Measurements from ENCODE around the gene PRLR.

Gene PRLR

DNA sequence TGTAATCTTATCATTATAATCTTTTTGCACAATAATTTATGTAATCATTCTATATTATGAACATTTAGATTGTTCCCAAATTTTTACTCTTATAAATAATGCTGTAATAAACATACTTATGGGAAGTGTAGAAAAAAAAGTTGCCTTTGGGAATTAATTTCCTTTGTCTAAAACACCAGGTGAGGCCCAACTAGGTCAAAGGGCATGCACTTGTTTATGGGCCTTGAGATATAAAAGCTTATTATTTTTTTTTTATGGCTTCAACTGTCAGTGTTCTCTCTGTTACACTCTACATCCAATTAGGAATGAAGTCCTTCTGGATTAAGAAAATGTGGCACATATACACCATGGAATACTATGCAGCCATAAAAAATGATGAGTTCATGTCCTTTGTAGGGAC, 6.5 kb upstream of the PRLR start:
- no peak for DNase-seq (ENCODE audit: low read depth in 2 of 2, low spot score in 1 of 2)

DNA sequence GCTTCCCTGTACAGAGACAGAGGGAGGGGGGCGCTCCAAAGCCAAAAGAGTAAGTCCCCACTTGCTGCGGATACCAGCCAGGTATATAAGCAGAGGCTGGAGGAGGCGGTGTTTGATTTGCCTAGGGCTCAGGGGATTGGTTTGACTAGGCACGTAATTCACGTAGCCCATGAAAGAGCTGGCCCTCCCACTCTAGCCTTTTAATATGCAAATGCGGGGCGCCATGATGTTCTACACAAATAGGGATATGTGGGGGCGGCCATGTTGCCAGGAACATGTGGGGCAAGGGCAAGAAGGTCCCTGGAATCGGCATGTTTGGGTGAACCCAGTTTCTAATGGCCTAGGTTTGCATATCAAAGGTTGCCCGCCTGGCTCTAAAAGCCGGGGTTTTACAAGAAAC, 3.3 kb upstream of the PRLR start:
- DNase-seq (ENCODE audit: low read depth in 2 of 2, low spot score in 1 of 2) = no peak

DNA sequence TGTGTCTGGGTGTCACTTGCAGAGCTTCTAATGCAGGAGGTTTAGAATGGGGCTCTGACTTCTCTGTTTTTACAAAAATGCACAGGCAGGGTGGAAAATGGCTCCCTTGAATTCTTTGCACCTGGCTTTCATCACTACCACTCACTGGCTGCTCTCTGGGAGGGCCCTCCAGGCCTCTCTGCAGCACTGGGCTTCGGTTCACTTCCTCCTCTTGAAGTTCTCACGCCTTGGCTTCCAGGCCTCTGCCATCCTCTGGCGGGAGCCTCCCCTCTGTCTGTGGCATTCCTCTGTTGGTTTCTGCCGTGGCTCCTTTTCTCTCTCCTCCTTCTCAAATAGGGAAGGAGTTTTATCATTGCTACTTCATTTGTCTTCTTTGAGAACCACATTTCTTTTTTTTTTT, 2.8 kb upstream of the PRLR start:
- no peak for DNase-seq (ENCODE audit: low read depth in 2 of 2, low spot score in 1 of 2)

DNA sequence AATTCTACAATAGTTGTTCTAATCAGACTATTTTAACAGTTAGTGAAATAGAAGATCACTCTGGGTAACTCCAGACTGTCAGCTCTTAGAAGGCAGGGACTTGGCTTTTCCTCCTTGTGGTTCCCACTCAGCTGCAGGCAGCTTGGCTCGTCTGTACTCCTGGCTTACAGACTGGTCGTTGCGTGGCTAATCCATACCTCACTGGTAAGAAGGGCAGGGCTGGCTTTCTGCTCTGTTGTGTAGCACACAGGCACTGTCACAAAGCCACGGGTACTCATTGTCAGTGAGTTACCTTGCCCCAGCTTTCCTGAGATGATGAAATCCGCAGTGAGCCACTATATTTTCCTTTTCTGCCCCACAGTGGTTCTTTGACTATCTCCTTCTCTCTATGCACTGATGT, 1.8 kb upstream of the PRLR start:
- no peak for DNase-seq (ENCODE audit: low read depth in 2 of 2, low spot score in 1 of 2)

DNA sequence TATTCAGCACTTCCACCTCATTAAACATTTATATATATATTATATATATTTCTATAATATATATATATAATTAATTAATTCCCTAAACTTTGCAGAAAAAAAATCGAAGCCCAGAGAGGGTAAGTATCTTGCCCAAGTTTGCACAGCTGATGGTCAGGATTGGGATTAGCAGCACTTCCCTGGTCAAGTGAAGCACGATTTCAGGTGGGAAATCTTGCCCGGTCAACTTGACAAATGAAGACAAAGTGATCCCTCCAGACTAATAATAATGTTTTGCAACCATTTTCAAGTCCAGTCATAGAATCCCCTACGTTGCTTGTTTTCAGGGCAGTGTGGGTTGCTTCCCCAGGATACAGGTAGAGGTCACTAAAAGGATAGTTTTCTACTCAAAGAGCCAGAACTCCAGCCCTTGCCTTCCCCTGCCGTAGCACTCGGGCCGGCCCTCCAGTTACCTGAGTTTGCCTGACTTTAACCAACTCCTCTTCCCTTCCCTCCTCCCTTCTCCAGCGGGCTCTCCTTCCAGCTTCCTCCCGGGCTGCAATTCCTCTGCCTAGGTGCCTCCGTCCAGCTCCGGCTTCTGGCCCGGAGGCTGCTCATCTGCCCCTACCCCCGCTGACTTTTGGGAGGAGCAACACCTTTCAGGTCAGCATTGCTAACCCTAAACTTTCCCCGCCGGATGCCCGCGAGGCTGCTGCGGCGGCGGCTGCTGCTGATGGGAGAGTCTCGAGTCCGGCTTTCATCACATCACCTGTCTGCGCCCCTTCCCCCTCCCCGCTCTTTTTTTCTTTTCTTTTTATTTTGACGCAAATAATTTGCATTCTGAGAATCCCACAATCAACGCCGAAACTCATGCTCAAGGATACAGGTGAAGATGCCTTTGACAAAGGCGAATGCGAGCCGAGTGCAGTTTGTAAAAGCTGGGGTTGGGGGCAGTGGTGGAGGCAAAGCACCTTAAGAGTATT, 930 bp downstream of the PRLR start:
- no peak for DNase-seq (ENCODE audit: low read depth in 2 of 2, low spot score in 1 of 2)

DNA sequence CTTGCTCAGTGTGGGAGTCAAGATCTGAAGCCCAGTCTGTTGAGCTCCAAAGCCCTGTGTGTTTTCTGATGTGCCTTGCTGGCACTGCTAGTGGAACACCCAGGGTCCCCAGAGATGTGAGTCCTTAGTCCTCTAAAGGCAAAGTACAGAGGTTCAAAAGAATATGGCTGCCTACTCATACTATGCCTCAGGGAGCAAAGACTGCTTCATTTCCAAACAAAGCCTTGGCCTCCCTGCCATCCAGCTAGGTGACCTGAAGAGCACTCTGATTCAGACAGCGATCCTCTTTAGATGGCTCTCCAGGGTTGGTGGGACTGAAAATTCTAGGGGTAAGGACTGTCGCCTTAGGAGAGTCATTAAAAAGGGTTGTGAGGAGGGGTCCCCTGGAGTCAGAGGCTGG, 2.0 kb downstream of the PRLR start:
- DNase-seq (ENCODE audit: low read depth in 2 of 2, low spot score in 1 of 2) = no peak

DNA sequence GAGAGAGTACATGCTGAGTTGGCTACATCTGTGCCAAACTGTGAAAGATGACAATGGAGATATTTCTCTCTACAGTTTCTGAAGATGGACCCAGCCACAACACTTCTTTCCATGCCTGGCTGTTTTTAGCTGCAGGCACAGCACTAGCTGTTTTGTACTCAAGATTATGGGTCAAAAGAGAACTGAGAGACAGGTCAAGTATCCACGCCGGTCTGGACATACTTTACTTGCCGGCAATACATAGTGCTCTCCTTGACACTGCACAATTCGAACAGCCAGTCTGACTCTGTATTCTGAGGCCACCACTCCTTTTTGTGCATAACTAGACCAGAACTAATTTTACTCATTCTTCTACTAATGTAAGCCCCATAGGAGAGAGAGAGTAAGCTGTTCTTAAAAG, 2.6 kb downstream of the PRLR start:
- DNase-seq (ENCODE audit: low read depth in 2 of 2, low spot score in 1 of 2) = no peak

DNA sequence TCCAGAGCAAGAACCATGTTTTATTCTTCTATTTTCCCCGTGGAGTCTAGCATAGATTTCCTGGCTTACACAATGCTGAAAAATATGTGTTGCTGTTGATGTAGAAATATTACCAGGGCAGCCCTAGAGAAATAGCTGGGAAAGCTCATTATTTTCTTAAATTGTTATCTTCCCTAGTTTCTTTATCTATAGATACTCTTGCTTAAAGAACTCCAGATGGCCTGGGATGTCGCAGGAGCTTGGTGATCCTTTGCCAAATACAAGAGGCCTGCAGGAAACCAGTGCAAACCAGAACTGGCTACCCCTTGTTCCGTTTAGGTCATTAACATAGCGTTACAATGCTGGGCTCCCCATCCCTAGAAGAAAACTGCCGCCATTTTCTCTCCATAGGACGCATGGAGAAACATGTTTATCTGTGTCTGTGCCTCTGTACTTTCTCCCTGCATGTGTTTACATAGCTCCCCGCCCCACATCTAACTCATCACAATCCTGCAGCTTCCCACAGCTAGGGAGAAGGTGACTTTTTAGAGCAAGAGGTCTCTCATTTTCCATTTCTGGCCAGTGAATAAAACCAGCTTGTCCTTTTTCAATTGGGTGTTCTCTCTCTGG, 6.4 kb downstream of the PRLR start:
- DNase-seq (ENCODE audit: low read depth in 2 of 2, low spot score in 1 of 2) = no peak

DNA sequence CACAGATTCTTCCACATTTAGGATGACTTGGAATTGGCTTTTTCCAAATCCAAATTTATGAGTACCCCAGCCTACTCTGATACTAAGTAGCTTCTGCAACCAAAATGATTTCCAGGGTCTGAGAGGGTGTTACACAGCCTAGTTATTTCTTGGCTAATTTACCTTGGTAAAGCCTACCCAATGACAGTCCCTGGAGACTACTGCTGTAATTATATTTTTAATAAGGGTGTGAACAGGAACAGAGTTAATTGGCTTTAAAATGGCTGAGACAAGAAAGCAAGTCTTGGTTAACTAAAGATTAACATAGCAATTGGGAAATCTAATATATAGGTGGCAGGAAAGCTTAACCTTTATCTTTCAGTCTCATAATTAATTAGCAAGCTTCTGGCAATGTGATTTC, 9.3 kb downstream of the PRLR start:
- no peak for DNase-seq (ENCODE audit: low read depth in 2 of 2, low spot score in 1 of 2)

DNA sequence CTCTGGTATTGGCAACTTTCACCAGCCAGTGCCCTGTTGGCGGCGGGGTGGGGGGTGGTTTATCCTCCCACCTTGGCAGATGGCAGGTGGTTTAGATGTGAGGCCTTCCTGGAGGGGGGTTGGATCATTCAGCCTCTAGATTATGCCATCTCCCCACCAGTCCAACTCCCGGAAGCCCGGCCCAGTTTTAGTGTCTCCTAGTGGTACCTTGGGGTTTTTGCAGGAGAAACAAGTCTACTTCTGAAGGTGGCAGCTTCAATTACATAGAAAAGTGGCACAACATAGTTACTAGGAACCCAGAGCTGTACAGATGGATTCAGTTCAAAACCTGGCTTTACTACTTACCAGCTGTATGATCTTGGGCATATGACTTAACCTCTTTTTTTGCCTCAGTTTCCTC, 11.3 kb downstream of the PRLR start:
- no peak for DNase-seq (ENCODE audit: low read depth in 2 of 2, low spot score in 1 of 2)

DNA sequence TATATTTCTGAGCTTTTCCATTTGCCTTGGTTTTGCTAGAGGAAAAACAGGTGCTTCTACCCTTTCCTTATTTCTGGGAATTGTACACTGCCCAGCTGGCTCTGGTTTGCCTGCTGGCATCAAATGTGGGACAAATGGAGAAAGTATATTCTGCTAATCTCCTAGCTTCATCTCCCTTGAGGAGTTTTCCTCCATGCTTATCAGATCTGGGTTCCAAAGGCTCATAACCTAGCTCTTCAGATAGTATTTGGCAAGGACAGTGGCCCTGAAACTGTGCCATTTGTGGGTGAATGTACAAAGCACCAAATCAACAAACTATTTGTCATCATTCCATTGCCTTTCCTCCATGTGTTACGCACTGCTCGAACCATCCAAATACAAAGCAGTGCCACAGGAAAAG, 16.2 kb downstream of the PRLR start:
- DNase-seq (ENCODE audit: low read depth in 2 of 2, low spot score in 1 of 2) = no peak

DNA sequence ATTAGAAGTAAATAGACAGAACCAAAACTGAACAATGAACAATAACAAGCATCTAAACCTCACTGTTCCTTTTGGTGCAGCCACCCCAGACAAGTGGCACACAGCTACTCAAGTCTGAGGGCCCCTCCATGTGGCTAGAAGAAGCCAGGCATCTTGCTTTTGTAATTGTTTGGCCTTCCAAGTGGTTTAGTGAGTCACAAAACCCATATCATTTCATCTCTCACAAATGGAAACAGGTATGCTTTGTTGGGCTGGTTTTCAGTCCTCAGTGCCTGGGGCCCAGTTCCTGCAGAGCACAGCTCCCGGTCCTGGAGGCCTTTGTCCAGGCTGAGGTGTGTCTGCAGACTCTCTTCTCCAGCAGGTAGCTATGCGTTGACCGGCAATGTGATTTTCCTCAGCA, 16.7 kb downstream of the PRLR start:
- DNase-seq (ENCODE audit: low read depth in 2 of 2, low spot score in 1 of 2) = no peak

DNA sequence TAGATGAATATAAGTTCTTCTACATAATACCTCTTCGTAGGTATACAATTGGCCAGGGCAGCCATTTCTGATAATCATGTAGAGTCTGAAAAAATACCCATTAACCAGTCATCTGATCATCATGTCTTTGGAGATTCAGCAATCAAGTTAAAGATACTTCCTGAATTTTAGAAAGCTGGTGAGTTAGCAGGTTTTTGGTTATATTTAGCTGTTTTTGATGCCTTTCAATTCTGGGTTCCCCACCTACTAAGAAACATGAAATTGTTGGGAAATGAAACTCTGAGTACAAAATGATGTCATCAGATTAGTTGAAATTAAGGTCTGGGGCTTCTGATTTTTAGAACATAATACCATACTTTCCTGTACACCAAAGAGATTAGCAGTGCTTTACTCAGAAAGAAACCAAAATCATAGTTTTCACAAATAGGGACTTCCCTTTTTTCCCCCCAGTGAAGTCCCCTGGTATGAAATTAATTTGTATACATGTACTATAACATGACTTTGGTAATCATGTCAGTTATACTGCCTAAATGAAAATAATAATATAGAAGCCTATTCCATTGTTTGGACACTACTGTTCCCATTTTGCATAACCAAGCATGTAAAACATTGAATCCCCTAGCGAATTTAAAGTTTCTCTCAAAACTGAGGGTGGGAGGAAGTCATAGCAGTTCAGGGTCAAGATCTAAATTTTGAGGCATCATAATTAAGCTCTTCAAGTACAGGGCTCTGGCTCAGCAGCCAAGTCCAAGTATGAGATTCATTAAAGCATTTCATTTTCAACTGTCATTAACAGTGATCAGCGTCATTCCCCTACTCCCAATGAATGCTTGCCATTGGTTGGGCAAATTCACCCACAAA, 17.9 kb downstream of the PRLR start:
- no peak for DNase-seq (ENCODE audit: low read depth in 2 of 2, low spot score in 1 of 2)

DNA sequence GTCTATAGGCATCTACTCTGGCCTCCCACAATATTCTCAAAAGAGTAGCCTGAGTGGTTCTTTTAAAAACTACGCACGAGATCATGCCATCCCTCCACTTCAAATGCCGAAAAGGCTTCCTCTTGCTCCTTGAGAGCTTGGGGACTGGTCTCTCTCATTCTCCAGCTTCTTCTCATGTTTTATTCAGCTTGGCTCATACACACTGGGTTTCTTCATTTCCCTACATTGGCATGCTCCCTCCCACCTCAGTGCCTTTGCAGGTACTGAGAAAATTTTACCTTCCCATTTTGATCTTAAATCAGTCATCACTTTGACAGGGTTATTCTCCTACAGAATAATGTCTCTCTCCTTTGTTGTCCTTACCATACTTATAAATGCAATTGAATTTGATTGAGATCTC, 20.4 kb downstream of the PRLR start:
- DNase-seq (ENCODE audit: low read depth in 2 of 2, low spot score in 1 of 2) = no peak

DNA sequence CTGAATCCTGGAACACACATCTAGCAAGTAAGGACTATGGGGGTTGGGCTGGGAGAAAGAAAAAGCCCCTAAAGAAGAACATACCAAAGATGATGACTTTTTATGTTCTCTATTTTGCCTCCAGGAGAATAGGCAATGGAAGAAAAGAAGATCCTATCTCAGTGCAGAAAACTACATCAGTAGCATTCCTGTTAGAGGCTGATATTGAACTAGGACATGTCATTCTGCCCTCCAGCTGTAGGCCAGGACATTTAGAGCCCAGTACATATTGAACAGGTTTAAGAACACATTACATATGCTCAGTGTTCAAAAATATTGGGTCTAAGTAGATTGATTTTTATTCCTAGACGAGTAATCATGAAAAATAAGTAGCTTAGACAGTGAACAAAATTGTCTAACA, 24.7 kb downstream of the PRLR start:
- no peak for DNase-seq (ENCODE audit: low read depth in 2 of 2, low spot score in 1 of 2)

DNA sequence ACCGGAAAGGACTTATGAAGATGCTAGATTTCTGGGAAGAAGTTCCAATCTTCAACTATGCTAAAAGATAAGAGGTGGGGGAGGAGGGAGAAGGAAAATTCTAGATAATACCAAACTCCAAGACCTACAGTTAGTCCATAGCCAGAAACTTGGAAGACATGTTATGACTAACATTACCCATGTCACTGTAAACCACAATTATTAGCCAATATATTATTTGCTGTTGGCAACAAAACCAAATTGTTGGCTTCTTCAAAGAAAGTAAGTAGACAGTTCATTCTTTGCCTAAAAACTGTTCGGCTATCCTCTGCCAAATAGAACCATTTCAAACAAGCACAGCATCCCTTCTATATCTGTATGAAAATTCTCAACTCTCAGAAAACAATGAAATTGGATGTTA, 25.1 kb downstream of the PRLR start:
- no peak for DNase-seq (ENCODE audit: low read depth in 2 of 2, low spot score in 1 of 2)

DNA sequence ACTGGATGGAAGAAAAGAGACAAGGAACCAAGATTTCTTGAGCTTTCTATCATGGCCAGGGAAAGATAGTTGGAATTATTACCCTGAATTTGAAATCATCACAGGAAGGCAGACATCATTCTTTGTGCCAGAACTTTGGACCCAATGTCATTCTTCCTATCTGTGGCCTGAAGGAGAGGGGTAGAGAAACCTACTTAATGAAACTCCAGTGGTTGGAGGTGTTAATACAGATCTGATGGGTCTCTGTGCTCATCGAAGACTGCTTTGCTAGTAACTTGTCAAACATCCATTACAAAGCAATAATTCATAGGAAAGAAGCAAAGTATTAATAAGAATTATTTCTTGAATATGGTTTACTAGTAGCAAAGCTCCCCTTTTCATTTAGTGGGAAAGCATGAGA, 26.9 kb downstream of the PRLR start:
- DNase-seq (ENCODE audit: low read depth in 2 of 2, low spot score in 1 of 2) = no peak

DNA sequence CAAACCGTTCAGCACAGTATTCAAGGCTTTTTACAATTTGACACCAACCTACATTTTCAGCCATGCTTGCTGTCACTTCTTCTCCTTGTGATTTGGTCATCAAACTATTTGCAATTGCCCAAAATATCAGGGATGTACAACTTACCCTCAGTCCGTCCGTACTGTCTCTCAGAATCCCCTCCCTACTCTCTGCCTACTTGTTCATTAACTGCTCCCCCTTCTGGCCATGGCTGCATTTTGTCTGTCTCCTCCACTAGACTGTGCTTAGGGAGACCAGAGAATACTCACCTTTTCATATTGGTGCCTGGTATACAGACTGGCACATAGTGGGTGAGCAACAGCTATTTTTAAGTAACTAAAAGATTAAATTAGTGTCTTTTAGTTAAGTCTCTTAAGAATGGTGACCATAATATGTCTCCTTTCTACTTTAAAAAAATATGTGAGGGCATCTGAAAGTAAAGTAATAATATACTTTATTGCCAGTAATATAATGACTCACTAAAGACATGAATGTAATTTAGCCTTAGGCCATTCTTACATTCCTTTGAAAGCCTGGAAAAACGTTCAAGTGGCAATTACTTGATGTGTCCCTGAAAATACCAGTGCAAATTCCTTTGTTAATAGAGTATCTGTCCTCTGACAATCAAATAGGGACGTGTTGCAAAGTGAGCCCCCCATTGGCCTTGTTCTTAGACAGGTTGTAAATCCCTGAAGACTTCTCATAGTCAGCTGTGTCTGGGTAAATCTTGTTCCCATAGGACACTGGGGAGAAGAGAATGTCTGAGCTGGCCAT, 27.8 kb downstream of the PRLR start:
- no peak for DNase-seq (ENCODE audit: low read depth in 2 of 2, low spot score in 1 of 2)

DNA sequence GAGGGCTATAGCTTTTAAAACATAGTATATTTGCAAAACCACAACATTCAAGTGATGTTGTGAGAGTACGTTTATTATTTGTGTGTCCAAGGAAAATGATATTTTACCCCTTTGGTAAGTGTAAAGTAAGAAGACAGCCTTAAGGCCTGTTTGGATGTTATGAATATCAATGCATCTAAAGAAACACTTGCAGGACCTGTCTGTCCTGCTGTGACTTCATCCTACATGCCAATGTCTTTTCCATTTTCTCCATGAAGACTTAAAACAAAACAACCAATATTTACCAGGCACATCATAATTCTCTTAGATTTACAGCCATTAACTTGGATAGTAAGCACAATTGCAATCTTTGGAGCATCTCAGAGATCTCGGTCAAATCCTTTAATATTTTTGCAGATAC, 29.0 kb downstream of the PRLR start:
- DNase-seq (ENCODE audit: low read depth in 2 of 2, low spot score in 1 of 2) = no peak

DNA sequence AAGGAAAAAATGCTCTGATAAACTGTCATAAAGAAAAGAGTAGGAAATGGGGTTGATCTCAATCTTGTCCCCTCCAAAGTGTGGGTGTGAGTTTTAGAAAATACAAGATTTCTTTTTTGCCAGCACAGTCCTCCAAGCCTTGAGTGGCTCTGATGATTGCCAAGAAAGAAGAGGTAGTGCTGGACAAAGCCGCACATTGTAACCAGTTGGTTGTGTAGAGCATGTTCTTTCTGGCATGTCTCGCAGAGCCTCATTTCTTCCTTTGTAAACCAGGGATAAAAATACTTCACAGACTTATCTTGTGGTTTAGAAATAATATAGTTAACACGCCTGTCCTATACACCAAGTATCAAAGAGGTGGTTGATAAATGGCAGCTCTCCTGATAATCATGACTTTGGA, 30.4 kb downstream of the PRLR start:
- DNase-seq (ENCODE audit: low read depth in 2 of 2, low spot score in 1 of 2) = no peak

DNA sequence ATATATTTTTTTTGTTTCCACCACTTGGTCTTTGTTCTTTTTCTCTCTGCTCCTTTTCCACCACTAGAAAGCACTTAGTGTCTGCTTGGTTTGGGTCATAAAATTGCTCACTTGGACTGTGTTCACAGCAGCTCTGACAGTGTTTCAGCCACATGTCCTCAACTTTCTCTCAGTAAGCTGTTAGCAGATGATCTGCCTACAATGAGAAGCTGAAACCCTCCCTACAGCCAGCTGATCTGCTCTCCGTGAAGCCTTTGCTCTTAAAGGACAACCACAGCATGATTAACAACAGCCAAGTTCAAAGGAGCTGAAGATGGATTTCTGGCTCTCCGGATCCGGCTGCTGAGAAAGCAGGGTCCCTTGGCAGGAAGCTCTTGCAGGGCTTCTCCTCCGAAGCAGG, 31.6 kb downstream of the PRLR start:
- DNase-seq (ENCODE audit: low read depth in 2 of 2, low spot score in 1 of 2) = no peak

Measured in stimulated activated CD8-positive, alpha-beta memory T cell treated with anti-CD3 and anti-CD28 coated beads, Interleukin-4, amount 100 ng/mL, for 1 hour (primary cell).